SK-N-MC (cell line): ENCODE data around the gene IL13RA1.

Experiments used
- EZH2 ChIP-seq: fragments of 200-600 bp; sonication (generic); IDR thresholded peaks from one replicate; pipeline ENCODE4 v1.6.1; 2017; ENCODE audit warnings: antibody characterized with exemption
- FOXP2 ChIP-seq: optimal IDR thresholded peaks from 2 replicates; pipeline ENCODE3; 2011; ENCODE audit warnings: mild to moderate bottlenecking, moderate library complexity; ENCODE audit not compliant: insufficient read depth; ENCODE audit errors: extremely low read length, control extremely low read depth
- POLR2AphosphoS5 ChIP-seq: IDR thresholded peaks from 2 replicates; pipeline ENCODE4 v1.6.1; 2012; ENCODE audit warnings: mild to moderate bottlenecking, low read depth, low read length, borderline replicate concordance

GRCh38 chrX:118742176-118742575, 14.8 kb downstream of the IL13RA1 start:
- no peak for TF ChIP-seq EZH2
- no peak for TF ChIP-seq POLR2AphosphoS5
- TF ChIP-seq FOXP2 = no peak
